Bone marrow (tissue), 2 donors: ENCODE data around the gene NRM.
A peak's percentile ranks its signal among the peaks of the same experiment; 100 is the strongest.
"Not testable (repeated sequence)": the region's sequence is repeated elsewhere in the genome, so short reads cannot be mapped to it uniquely, and the experiment has no call there.

Experiments
- DNase-seq, 2 donors: peaks; one replicate each; lab custom pipeline; 2025; lab: John Stamatoyannopoulos, UW

The NRM gene

DNA sequence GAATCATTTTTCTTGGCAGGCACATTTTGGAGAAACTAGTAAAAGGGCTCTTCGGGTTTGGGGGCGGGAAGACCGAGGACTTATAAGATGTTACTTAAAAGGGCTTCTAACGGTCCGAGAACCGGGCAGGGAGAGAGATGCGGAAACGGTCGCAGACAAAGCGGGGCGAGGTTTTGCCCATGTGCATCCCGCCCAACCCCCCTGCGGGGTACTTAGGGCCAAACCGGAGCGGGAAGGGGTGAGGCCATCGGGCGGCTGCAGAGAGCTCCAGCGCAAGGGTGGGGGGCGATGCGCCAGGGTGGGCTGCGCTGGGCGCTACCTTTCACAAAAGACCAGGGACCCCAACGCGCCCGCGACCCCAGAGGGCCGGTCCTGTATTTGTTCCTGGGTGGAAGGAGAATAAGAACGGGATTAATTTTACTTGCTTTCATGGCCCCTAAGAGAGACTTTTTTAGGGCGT lies 30.0 kb upstream of the NRM start:
- DNase-seq = peak in 1 of 2 donors; percentile 38

DNA sequence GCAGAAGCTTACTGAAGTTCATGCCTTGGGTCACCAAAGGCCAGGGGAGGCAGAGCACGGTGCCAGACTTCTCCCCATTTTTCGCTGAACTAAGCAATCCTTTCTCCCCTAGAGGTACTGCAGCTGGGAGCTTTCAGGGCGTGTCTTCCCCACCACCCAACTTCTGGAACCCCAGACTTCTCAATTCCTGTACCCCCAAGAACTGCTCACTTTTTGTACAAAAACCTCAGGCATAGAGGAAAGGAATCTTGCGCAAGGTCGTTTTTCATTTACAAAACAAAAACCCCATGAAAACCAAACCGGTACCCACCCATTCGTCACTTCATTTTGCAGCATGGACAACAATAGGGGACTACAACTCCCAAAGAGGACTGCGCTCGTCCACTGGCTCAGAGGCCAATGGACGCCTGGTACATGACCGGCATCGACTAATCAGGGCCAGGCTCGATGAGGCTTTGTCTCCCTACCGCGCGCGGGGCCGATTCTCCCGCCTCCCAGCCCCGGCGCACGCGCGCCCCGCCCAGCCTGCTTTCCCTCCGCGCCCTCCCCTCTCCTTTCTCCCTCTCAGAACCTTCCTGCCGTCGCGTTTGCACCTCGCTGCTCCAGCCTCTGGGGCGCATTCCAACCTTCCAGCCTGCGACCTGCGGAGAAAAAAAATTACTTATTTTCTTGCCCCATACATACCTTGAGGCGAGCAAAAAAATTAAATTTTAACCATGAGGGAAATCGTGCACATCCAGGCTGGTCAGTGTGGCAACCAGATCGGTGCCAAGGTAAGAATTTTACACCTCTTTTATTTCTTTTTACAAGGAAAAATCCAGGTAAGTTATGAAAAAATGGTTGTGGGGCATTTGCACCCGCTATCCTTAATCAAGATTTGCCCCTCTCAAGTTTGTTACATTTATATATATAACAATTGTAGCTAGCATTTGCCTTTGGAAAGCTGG lies 29.3 kb upstream of the NRM start, which contains the start of gene TUBB:
Gene TUBB, plus strand, starts transcription at position 562 of the 947 bp plus-strand sequence. Its CDS starts 155 bp downstream, at position 717.
- peak; percentile 73 to 92 for DNase-seq

DNA sequence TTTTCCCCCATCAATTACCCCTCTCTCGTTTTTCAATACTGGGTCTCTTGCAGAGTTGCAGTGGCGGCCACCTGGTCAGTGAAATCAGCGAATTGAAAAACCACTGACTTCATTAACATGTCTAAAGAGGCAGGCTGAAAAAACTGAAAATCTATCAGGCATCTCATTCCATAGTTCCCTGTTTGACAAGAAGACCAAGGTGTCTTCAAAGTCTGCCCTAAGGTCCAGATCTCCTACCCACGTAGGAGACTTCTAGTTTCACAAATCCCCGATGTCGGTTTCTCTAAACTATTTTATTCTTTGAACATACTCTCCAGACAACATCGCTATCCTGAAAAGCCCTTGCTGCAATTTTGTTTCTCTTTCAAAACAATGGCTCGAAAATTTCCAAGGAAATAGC lies 28.6 kb upstream of the NRM start:
- no peak for DNase-seq

DNA sequence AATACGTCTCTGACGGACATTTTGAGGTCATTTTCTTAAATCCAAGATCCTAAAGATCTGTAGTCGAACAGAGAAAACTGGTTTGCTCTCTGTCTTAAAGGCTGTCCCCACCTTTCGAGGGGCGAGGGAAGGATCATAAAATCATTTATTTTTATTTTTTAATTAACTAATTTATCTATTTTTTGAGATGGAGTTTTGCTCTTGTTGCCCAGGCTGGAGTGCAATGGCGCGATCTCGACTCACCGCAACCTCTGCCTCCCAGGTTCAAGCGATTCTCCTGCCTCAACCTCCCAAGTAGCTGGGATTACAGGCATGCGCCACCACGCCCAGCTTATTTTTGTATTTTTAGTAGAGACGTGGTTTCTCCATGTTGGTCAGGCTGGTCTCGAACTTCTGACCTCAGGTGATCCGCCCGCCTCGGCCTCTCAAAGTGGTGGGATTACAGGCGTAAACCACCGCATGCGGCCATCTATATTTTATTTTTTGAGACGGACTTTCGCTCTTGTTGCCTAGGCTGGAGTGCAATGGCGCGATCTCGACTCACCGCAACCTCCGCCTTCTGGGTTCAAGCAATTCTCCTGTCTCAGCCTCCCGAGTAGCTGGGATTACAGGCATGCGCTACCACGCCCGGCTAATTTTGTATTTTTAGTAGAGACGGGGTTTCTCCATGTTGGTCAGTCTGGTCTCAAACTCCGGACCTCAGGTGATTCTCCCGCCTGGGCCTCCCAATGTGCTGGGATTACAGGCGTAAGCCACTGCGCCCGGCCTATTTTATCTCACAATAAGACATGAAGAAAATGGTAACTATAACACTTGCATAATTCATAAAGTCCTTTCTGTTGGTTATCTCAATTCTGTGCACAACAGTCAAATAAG lies 27.3 kb upstream of the NRM start:
- DNase-seq = not testable (repeated sequence)

DNA sequence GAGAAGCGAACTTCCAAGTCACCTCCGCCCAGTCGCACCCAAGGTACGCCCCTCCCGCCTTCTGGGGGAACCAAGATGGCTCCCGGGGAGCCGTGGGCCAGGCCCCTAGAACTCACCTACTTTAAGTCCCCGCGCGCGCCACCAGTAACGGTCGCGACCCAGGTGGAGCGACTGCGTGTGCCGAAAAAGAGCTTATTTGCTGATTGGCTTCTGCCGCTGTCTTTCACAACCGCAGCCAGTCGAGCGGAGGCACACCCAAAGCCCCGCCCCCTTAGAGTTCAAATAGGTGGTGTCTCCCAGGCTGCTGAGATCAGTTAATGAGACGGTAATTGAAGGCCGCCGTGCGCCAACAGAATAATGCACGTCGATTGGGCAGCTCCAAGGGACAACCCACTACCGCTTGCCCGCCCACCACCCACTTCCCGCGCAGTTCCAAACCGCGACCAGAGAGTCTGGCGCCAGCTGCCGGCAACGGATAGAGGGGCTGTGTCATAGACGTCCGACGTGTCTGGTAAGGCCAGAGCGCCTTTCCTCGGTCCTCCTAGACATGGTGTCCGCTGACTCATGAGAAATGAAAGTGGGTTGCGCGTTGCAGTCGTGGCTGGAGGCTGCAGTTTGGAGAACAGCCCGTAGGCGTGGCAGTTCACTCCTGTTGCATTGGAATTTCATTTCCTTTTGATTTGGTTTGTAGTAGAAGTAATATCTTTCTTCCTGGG lies 26.5 kb upstream of the NRM start, which contains the start of gene MDC1:
Gene MDC1, minus strand, starts transcription at position 153 of the 716 bp plus-strand sequence. CDS start 2,106 bp downstream, outside the sequence.
- peak; percentile 85 to 100 for DNase-seq

DNA sequence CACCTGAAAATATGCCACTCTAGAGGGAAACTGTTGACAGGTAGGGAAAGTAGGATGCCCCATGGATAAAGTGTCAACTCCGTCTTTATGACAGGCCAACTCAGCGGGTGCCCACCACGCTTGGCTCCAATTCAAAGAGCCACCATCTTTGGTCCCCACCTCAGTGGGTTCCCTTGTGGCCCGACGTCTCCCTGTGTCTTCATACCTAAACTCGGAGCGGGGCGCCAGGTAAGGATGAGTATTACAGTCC lies 26.0 kb upstream of the NRM start:
- no peak for DNase-seq

DNA sequence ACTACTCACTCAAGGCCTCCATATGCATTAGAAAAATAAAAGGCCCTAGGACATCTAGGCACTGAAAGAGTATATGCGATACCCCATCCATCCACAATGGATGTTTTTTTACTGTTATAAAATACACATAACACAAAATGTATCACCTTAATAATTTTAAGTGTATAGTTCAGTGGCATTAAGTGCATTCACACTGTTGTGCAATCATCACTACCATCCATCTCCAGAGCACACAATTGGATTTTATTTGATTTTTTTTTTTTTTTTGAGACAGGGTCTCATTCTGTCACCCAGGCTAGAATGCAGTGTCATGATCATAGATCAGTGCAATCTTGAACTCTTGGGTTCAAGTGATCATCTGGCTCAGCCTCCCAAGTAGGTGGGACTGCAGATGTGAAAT lies 23.5 kb upstream of the NRM start:
- no peak for DNase-seq

DNA sequence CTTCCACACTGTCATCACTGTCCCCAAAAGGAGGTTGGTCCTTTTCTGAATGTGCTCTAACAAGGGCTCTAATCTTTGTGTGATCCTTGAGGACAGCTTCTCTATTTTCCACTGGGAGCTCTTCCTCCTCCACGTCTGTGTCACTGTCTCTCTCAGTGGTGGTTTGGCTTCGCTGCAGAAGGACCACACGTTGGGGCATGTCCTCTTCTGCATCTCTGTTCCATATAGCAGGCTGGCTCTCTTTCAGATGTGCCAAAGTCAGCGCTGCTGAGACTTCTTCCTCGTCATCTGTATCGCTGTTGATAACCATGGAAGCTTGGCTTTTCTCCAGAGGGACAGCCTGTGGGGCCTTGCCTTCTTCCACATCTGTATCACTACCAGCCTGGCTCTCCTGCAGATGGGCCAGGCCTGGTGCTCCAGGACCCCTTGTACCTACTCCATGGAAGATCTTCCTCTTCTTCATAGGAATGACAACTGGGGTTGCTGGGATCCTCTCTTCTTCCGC lies 21.7 kb upstream of the NRM start:
- DNase-seq = no peak

DNA sequence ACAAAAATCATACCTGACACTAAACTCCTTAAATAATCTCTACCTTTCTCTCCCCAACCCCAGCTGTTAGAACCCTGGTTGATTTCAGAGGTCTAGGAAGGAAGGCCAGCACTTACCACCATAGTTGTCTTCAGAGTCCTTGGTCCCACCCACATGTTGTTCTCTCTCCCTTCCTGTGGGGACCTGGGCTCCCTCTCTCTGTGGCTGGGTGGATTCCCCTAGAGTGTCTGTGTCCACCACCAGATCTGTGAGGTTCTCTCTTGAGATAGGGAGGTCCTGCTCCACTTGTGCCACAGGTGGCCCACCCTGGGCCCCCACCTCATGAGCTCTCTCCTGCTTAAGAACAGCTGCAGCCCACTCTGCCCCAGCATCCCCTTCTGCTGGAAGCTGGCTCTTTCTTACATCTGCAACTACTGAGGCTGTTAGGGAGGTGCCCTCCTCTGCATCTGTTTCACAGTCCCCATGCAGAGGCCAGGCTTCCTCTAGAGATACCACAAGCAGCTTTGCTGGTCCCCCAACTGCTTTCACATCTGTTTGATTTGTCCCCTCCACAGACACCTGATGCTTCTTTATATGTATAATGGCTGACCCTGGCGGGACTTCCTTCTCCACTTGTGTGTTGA lies 21.1 kb upstream of the NRM start:
- peak in 1 of 2 donors; percentile 25 for DNase-seq

DNA sequence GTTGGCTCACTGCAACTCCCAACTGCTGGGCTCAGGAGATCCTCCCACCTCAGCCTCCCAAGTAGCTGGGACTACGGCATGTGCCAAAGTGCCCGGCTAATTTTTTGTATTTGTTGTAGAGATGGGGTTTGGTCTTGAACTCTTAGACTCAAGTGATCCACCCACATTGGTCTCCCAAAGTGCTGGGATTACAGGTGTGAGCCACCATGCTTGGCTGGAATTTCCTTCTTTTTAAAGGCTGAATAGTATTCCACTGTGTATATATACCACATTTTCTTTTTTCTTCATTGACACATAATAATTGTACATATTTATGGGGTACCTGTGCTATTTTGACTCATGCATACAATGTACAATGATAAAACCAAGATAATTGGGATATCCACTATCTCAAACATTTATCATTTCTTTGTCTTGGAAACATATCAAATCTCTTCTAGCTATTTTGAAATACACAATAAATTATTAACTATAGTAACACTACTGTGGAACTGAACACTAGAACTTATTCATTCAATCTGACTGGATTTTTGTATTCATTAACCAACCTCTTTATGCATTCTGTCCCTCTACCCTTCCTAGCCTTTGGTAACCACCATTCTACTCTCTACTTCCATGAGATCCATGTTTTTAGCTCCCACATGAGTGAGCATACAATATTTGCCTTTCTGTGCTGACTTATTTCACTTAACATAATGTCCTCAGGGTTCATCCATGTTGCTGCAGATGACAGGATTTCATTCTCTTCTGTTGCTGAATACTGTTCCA lies 18.5 kb upstream of the NRM start:
- DNase-seq = no peak

DNA sequence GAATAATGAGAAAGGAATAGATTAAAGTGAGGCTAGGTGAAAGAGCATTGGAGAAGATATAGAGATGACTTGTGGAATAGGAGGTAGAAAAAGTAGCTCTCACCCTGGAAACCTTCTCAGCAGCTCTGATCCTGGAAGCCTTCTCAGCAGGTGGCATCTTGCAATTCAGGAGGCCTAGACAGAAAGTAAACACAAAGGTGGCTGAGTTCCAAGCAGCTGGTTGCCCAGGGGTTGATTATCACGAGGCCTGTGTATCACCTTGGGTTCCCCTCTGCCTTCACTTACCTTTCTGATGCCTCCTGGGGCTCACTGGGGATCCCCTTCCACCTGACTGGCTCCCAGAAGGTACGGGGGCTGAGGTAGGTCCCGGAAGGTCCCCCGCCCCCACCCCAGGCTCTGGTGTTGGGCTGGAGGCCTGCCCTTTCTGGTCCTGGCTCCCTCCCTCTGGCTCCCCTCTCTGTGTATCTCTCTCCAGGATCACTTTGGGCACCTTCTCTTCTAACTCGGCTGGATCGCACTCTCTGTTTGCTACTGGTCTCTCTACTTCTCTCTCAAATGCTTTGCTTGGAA lies 16.6 kb upstream of the NRM start:
- DNase-seq = no peak

DNA sequence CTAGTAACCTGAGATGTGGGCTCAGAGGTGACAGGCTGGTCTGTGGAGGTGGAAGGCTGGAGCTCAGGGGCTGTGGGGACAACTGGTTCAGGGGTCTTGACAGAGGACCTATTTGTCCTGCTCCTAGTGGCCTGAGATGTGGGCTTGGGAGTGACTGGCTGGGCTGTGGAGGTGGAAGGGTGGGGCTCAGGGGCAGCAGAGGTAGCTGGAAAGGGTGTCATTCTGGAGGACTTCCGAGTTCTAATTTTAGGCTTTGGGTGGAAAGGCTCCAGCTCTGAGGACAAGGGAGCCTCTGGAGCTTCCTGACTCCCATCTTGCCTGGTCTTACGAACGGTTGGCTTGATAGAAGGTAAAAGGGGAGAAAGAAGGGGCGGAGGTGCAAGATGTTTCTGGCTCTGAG lies 14.8 kb upstream of the NRM start:
- no peak for DNase-seq

DNA sequence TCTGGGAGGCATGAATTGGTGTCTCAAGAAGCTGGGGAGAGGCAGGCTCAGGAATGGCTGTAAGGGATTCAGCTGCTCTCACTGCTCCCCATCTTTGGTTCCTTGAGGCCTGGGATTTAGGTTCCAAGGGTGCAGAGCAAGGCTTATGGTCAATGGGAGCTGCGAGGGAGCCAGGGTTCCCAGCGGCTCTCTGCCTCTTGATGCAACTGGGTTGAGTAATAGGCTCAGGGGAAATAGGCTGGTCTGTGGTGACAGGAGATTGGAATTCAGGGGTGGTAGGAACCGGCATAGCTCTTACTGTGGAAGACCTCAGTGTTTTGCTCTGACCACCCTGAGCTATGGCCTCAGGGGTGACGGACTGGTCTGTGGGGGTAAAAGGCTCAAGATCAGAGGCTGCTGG lies 13.0 kb upstream of the NRM start:
- DNase-seq = no peak

DNA sequence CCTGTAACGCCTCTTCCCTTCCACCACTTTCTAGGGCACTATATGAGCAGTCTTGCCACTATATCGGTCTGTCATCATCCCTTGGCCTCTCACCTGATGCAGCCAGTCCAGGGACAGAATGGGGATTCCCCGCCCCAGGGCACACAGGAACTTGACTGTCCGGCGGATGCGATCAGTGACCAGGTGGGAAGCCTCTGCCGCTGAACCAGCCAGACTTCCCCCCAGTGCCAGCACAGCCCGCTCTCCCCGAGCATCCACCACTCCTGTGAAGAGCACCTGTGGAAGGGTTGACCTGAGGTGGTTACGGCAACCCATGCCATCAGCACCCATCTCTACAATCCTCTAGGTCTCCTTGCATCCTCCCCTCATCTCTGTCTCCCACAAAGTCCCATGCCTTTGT lies 12.2 kb upstream of the NRM start:
- no peak for DNase-seq

DNA sequence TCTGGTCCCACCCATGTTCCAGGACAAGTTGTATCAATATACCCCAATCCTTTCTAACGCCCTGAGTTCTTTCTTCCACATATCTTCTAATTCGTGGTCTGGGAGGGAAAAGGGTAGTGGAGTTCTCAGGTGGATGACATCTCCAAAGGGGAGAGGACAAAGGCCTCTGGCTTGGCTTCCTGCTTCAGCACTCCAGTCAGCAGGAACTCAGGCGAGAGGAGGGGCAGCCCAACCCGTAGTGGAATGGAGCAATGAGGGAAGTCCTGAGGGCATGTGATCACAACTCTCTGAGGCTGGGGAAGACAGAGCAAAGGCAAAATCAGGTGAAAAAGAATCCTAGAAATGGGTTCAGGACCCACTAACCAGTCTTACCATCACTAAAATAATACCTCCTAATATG lies 9.6 kb upstream of the NRM start:
- DNase-seq = no peak

DNA sequence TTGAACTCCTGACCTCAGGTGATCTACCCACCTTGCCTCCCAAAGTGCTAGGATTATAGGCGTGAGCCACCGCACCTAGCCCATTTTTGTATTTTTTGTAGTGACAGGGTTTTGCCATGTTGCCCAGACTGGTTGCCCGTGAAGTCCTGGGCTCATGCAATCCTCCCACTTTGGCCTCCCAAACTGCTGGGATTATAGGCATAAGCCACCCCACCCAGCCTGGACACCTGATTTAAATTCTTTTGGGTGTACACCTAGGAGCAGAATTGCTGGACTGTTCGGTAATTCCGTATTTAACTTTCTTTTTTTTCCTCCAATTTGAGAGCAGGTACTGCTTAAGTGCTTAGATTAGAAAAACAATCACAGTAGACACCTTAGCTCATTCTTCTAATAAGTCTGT lies 5.6 kb upstream of the NRM start:
- no peak for DNase-seq

DNA sequence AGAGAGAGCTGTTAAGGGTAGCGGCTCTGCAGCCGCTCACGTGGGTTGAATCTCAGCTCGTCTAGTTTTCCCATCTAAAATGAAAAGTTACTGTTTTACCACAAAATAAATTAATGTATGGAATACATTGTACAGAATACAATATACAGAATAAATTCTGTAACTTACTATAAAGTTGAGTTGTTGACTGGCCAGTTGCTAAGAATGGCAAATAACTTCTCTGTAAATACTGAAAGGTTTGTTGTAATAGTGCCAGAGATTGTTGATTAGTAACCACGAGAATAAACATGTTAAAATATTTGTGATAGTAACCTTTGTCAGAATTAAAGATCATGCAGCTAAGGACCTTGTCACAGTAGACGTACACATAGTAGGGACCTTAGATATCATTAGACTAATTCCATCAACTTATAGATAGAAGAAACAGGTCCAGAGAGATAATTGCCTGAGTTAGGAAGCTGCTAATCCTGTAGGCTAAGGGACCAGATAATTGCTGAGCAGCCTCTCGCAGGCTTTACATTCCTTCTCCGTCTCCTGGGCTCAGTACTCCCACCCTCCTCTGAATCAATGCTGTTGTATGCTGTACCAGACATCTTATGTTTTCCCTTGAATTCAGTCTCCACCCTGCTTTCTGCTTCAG lies 544 bp upstream of the NRM start:
- DNase-seq = no peak

DNA sequence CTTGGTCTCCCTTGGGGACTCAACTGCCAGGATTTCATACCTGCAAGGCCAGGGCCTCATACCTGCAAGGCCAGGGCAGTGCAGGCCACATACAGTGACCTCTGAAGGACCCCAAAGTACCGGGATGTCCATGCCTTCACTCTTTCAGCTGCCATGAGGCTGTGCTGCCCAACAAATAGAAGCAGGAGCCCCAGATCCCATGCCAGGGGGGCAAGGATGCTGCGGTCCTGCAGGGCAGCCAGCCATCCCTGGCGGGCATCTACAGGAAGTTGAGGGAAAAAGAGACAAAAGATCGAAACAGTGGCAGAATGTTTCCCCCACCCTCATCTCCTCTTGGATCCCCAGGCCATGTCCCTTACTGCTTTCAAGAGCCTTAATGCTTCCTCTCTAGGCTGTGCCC lies 799 bp downstream of the NRM start:
- DNase-seq = no peak

DNA sequence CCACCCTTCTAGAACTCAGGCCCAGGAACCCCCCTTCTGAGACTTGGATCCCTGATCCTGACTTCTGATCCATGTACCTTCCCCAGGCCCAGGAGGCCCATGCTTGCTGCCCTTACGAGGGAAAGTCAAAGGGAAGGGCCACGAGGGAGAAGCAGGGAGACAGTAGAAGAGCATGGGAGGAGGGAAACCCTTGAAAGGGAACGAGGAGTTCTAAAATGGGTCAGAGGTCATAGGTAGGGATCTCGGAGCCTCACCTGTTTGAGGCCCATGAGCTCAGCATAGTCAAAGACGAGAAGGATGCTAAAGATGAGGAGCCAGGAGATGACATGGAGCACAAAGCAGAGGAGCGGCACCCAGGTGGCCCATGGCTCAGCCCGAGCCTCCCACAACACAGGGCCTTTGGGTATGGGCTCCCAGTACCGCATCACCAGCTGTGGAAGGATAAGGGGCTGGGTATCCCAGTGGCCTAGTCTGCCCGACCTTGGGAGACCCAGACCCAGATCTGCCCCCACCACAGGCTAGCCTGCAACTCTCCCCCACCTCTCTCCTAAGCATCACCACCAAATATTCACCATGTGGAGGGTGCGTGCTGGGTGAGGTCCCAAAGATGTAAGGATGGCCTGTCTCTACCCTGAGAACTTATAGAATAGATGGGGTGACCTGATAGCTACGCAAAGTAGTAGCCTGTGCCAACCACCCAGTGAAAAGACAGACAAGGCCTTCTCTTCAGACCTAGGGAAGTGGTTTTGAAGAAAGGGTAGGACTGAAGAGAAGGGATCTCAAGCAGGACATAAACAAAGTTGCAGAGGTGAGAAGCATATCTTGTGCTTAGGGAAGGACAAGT lies 1.5 kb downstream of the NRM start:
- DNase-seq = no peak
